Fibroblast of peridontal ligament (primary cell): ENCODE data around the gene ECI1.
"Not testable (repeated sequence)": the region's sequence is repeated elsewhere in the genome, so short reads cannot be mapped to it uniquely, and the experiment has no call there.

Experiments used
- DNase-seq: peaks from one replicate; pipeline ENCODE4 v3.0.0-alpha.2; 2010; ENCODE audit errors: extremely low read depth

ECI1 gene

GRCh38 chr16:2256531-2257140 is 5.2 kb upstream of the ECI1 start:
- no peak for DNase-seq

- DNase-seq = no peak
These were observed 1.9 kb upstream of the ECI1 start for GRCh38 chr16:2253293-2253692.

GRCh38 chr16:2252806-2253148 is 1.4 kb upstream of the ECI1 start:
- no peak for DNase-seq

GRCh38 chr16:2250652-2251295 is 613 bp downstream of the ECI1 start:
- peak; percentile 12 for DNase-seq

- DNase-seq = no peak
These were observed 5.0 kb downstream of the ECI1 start for GRCh38 chr16:2246301-2246885.

- DNase-seq = no peak
These were observed 6.2 kb downstream of the ECI1 start for GRCh38 chr16:2244926-2245795.

GRCh38 chr16:2244301-2244700 is 7.1 kb downstream of the ECI1 start:
- DNase-seq = no peak

GRCh38 chr16:2243781-2244180 is 7.6 kb downstream of the ECI1 start:
- DNase-seq = no peak

GRCh38 chr16:2243031-2243528 is 8.3 kb downstream of the ECI1 start:
- DNase-seq = no peak

- DNase-seq = no peak
These were observed 8.8 kb downstream of the ECI1 start for GRCh38 chr16:2242598-2242997.

- DNase-seq = not testable (repeated sequence)
These were observed 11.1 kb downstream of the ECI1 start for GRCh38 chr16:2240331-2240730.

- peak; percentile 9 for DNase-seq
These were observed 12.3 kb downstream of the ECI1 start for GRCh38 chr16:2238838-2239675.

GRCh38 chr16:2238150-2238837 is 13.1 kb downstream of the ECI1 start:
- no peak for DNase-seq

- no peak for DNase-seq
These were observed 13.8 kb downstream of the ECI1 start for GRCh38 chr16:2237493-2238149.

GRCh38 chr16:2237102-2237482 is 14.3 kb downstream of the ECI1 start:
- no peak for DNase-seq

GRCh38 chr16:2236337-2237101 is 14.9 kb downstream of the ECI1 start, which contains the start of gene DNASE1L2:
TSS of gene DNASE1L2 (plus strand) at chr16:2236444. CDS start at chr16:2236817, 373 bp downstream.
- no peak for DNase-seq

- no peak for DNase-seq
These were observed 15.6 kb downstream of the ECI1 start for GRCh38 chr16:2235695-2236336.

GRCh38 chr16:2235234-2235651 is 16.1 kb downstream of the ECI1 start:
- no peak for DNase-seq

GRCh38 chr16:2234813-2235170 is 16.6 kb downstream of the ECI1 start:
- no peak for DNase-seq
